Lung (tissue), 12 donors: ENCODE results near the gene CNN2. TPM values are rescaled to one million over a fixed set of nuclear protein-coding genes. Genes with fewer than 3 reads are reported as not detected.

Source experiments
- ATAC-seq: fragments of 200-7000 bp; cut with Tn5 transposase; one replicate; pipeline ENCODE4 v1.9.1; 2020; ENCODE audit warnings: moderate number of reproducible peaks; ENCODE audit not compliant: insufficient read depth, low FRiP score
- DNase-seq, 3 donors: peaks; one replicate each; pipeline ENCODE4 v3.0.0-alpha.2; 2013 to 2017
- H3K27ac ChIP-seq, 2 donors: one replicate each; pipeline ENCODE4 v1.5.1; 2013; ENCODE audit warnings: mild to moderate bottlenecking in 2 of 2, moderate library complexity in 2 of 2, control low read depth in 1 of 2, inconsistent platforms in 1 of 2, low read depth in 1 of 2, low read length in 1 of 2
- H3K27me3 ChIP-seq, 3 donors: one replicate each; pipeline ENCODE4 v1.5.1; 2013; ENCODE audit warnings: low read length in 2 of 3; ENCODE audit not compliant: control insufficient read depth in 3 of 3, insufficient read depth in 3 of 3
- H3K36me3 ChIP-seq, 4 donors: one replicate each; pipeline ENCODE4 v1.5.1; 2013; ENCODE audit warnings: low read length in 4 of 4, mild to moderate bottlenecking in 1 of 4, moderate library complexity in 1 of 4; ENCODE audit not compliant: control insufficient read depth in 4 of 4, insufficient read depth in 4 of 4
- H3K4me1 ChIP-seq, 5 donors: one replicate each; pipeline ENCODE4 v1.5.1; 2013; ENCODE audit warnings: low read length in 5 of 5, mild to moderate bottlenecking in 2 of 5, moderate library complexity in 1 of 5; ENCODE audit not compliant: control insufficient read depth in 5 of 5, insufficient read depth in 5 of 5
- H3K4me3 ChIP-seq: one replicate; pipeline ENCODE4 v1.5.1; 2013; ENCODE audit warnings: mild to moderate bottlenecking, control low read depth, moderate library complexity
- H3K9ac ChIP-seq, 2 donors: one replicate each; pipeline ENCODE4 v1.5.1; 2013; ENCODE audit warnings: low read length in 2 of 2, control low read depth in 1 of 2; ENCODE audit not compliant: insufficient read depth in 1 of 2
- H3K9me3 ChIP-seq, 4 donors: one replicate each; pipeline ENCODE4 v1.5.1; 2013; ENCODE audit warnings: low read length in 3 of 4, mild to moderate bottlenecking in 1 of 4, moderate library complexity in 1 of 4; ENCODE audit not compliant: control insufficient read depth in 4 of 4, insufficient read depth in 3 of 4
- CTCF ChIP-seq: IDR thresholded peaks from 2 replicates; pipeline ENCODE4 v1.5.1; 2012; ENCODE audit warnings: mild to moderate bottlenecking; ENCODE audit errors: control extremely low read depth, extremely low read depth
- WGBS, 2 donors: extraction: QIAGEN DNeasy Blood & Tissue Kit; methylation state at CpG; one replicate each; pipeline ENCODE4 v1.1.7; 2013; 5-methylcytosine and 5-hydroxymethylcytosine counted together
- polyA plus RNA-seq, 2 donors: library from polyadenylated mRNA; stranded (reverse); fragments of 200-250 nt; gene quantifications; one replicate each; pipeline ENCODE4 v1.2.1, GENCODE V29; 2013
- total RNA-seq, 2 donors: library from RNA; depleted of rRNA in 1 of 2; stranded (reverse); fragments of >200 nt in 1 of 2; gene quantifications; one replicate each; pipeline ENCODE4 v1.2.1, GENCODE V29; 2014 to 2021
- donor health status: control.
- donor health status: control.
- donor health status: Bipolar disorder and iron deficiency.
- donor health status: healthy.
- donor health status: DM: yes; HTN: yes; CAD: no.

The CNN2 gene
- total and polyA plus RNA-seq, 4 donors: 161 to 236 (median 180) TPM

GRCh38 chr19:999379-999719 is 27.1 kb upstream of the CNN2 start:
- no peak overlapping the region for H3K4me3 ChIP-seq
- H3K27ac ChIP-seq: no peak overlapping the region
- no peak overlapping the region for H3K9ac ChIP-seq
- DNase-seq (no peak), ATAC-seq (no peak)
- TF ChIP-seq CTCF: no peak
- peaks cover 0 to 18% (median 6%) of the 10 kb centered on the region in 5 donors for H3K4me1 ChIP-seq
- H3K36me3 ChIP-seq: peaks cover 0 to 3% (median 0%) of the 10 kb centered on the region in 4 donors
- 66 to 67% methylated on average over 3 of the region's 3 CpGs for WGBS, 2 donors
- H3K27me3 ChIP-seq: peaks cover 5 to 42% (median 37%) of the 10 kb centered on the region in 3 donors
- peaks cover 0 to 2% (median 0%) of the 10 kb centered on the region in 4 donors for H3K9me3 ChIP-seq

GRCh38 chr19:1000095-1000494 is 26.3 kb upstream of the CNN2 start, which contains the start of gene GRIN3B:
Gene GRIN3B, plus strand, starts transcription at chr19:1000419. Its CDS starts 19 bp downstream, at chr19:1000438.
- Histone ChIP-seq H3K4me3 (no peak within 1 kb of the TSS), H3K9ac (no peak within 1 kb of the TSS), H3K9me3 (peaks cover 0 to 2% (median 0%) of the 10 kb centered on the region in 4 donors), H3K36me3 (no peaks in the 10 kb centered on the region), H3K27me3 (peaks cover 5 to 42% (median 37%) of the 10 kb centered on the region in 3 donors), H3K4me1 (peaks cover 0 to 18% (median 6%) of the 10 kb centered on the region in 5 donors), H3K27ac (no peak within 1 kb of the TSS)
- ATAC-seq (no peak), DNase-seq (peak in 2 of 3 donors; percentile 41 to 63)
- peak; percentile 3 for TF ChIP-seq CTCF
- 1 to 2% methylated on average over 31 to 43 of the region's 43 CpGs for WGBS, 2 donors

- no peak for ATAC-seq
- Histone ChIP-seq H3K9me3 (peaks cover 0 to 2% (median 0%) of the 10 kb centered on the region in 4 donors), H3K27me3 (peaks cover 5 to 42% (median 37%) of the 10 kb centered on the region in 3 donors), H3K4me1 (peaks cover 0 to 16% (median 5%) of the 10 kb centered on the region in 5 donors), H3K4me3 (no peak overlapping the region), H3K36me3 (no peaks in the 10 kb centered on the region), H3K27ac (no peak overlapping the region), H3K9ac (no peak overlapping the region)
- no peak for TF ChIP-seq CTCF
- DNase-seq: peak in 2 of 3 donors; percentile 47 to 55
- 4% methylated on average over 54 to 73 of the region's 73 CpGs for WGBS, 2 donors
Measured at GRCh38 chr19:1000591-1001537, 25.5 kb upstream of the CNN2 start.
